GM04504 (cell line): Measurements from ENCODE around the gene LY86.

Experiments
- DNase-seq: peaks from one replicate; pipeline ENCODE4 v3.0.0-alpha.2; 2012; ENCODE audit warnings: low read depth

The LY86 gene

DNA sequence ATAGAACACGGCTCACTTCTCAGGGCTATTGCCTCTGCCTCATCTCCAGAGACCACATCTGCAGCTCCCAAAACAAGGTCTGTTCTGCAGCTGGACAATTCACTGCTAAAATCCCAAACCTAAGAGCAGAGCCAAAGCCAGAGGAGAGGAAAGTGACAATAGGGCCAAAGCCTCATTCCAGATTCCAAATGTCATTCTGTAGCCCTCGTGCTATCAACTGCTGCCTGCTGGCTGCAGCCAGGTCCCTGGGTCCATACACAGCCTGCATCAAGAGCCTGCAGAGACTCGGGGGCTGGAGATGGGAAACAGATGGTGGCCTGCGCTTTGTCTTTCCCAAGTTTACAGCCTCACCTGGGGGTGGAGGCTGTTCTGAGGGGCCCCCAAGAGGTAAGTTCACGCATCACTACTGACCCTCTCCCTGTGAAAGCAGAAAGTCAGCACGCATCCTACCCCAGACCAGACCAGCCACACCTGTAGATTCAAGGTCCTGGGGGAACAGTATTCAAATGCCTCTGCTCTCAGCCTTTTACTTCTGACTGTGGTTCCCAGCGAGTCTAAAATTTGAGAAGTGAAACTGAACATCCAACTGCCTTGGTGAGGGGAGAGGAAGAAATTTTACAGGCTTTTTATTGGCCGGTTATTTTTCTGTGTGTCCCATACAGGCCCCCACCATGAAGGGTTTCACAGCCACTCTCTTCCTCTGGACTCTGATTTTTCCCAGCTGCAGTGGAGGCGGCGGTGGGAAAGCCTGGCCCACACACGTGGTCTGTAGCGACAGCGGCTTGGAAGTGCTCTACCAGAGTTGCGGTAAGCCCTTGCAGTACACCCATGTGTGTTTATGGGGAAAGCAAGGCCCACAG lies at the start of gene LY86:
Gene LY86 (plus strand): TSS at position 657 of the 860 bp plus-strand sequence. CDS start 15 bp downstream, at position 672.
- no peak for DNase-seq

DNA sequence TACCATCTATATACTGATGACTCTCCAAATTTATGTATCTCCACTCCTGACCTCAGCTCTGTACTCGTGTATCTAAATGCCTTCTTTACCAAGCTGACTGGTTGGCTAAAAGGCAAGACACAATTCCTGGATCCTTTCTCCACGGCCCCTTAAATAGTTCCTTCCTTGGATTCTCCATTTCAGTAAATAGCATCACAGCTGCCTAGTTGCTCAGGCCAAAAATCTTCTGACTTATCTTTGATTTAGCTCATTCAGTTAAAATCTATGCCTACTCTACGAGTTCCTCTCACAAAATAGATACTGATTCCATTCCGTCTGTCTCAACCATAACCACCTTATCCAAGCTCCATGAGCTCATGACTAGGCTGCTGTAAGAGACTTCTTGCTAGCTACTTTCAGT lies 49.5 kb upstream of the LY86 start:
- DNase-seq = no peak

DNA sequence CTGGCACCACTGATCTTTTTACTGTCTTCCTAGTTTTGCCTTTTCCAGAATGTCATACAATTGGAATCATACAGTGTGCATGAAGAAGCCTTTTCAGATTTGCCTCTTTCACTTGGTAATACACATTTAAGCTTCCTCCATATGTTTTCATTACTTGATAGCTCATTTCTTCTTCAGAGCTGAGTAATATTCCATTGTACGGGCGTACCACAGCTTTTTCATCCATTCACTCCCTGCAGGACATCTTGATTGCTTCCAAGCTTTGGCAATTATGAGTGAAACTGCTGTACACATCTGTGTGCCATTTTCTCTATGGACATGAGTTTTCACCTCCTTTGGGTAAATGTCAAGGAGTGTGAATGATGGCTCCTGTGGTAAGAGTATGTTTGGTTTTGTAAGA lies 46.2 kb upstream of the LY86 start:
- no peak for DNase-seq

DNA sequence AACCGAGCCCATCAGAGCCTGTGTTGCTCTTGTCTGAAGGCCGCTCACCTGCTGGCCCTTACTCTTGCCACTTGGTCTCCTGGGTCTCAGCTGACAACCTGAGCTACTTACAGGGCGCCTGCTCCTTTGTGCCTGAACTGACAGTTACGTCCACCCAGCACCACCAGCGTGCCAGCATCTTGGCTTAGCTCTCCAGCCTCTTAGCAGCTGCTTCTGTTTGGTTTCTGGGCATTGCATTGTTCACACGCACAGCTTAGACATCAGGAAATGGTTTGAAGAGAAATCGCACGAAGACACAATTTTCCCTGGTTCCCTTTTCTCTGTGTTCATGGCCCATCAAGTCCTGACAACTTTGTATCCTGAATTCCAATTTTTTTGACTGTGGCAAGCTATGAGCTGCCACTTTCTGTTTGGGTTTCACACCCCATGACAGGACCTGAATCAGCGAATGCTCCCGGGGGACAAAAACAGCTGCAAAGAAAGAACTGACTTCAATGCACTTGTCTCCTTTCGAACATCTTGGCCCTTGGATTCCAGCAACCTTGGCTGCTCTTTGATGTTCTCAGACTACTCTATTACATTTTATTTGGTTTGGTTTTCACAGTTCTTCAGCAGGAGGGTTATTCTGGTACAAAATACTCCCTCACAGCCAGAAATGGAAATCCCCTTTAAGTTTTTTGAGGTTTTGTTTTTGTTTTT lies 45.2 kb upstream of the LY86 start:
- DNase-seq = no peak

- no peak for DNase-seq
These were observed 42.8 kb upstream of the LY86 start for GRCh38 chr6:6545616-6546317.

GRCh38 chr6:6546318-6547109 lies 42.0 kb upstream of the LY86 start:
- no peak for DNase-seq

- DNase-seq = peak; percentile 44
These were observed 41.2 kb upstream of the LY86 start for GRCh38 chr6:6547110-6547879.

- no peak for DNase-seq
These were observed 32.3 kb upstream of the LY86 start for GRCh38 chr6:6556161-6556737.

GRCh38 chr6:6556738-6557503 lies 31.6 kb upstream of the LY86 start:
- no peak for DNase-seq

- no peak for DNase-seq
These were observed 31.0 kb upstream of the LY86 start for GRCh38 chr6:6557504-6557839.

DNA sequence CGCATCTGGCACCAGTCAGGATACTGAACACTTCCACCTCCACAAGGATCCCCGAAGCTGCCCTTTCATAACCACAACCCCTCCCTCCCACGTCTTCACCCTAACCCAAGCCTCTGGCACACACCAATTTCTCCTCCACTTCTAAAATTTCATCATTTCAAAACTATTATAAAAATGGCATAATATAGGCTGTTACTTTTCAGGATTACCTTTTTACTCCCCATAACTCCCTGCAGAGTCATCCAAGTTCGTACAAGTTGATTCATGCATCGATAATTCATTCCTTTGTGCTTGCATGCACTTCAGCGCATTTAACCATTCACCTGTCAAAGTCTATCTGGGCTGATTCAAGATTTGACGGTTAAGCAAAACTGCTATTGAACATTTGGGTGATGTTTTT lies 30.6 kb upstream of the LY86 start:
- DNase-seq = no peak

GRCh38 chr6:6559994-6560570 lies 28.4 kb upstream of the LY86 start:
- DNase-seq = no peak

DNA sequence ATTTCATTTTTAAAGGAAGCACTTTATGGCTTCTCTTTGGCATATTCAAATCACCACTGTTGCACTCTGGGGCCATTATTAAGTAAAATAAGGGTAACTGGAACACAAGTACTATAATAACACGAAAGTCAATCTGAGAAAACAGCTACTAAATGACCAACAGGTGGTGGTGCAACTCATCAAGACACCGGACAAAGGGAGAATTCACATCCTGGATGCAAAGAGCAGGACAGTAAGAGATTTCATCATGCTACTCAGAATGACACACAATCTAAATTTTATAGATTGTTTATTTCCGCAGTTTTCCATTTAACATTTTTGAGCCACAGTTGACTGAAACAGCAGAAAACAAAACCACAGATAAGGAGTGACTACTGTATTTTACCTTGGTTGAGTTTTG lies 27.6 kb upstream of the LY86 start:
- DNase-seq = no peak

DNA sequence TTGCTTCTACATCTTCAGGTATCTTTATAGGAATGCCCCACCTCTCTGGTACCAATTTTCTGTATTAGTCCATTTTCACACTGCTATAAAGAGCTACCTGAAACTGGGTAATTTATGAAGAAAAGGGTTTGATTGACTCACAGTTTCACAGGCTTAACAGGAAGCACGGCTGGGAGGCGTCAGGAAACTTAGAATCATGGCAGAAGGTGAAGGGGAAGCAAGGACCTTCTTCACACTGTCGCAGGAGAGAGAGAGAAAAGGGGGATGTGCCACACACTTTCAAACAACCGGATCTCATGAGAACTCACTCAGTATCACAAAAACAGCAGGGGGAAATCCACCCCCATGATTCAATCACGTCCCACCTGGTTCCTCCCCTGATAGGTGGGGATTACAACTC lies 24.4 kb upstream of the LY86 start:
- no peak for DNase-seq

- no peak for DNase-seq
These were observed 23.5 kb upstream of the LY86 start for GRCh38 chr6:6565069-6565468.

GRCh38 chr6:6565488-6565887 lies 23.0 kb upstream of the LY86 start:
- no peak for DNase-seq

GRCh38 chr6:6566766-6567165 lies 21.8 kb upstream of the LY86 start:
- no peak for DNase-seq

DNA sequence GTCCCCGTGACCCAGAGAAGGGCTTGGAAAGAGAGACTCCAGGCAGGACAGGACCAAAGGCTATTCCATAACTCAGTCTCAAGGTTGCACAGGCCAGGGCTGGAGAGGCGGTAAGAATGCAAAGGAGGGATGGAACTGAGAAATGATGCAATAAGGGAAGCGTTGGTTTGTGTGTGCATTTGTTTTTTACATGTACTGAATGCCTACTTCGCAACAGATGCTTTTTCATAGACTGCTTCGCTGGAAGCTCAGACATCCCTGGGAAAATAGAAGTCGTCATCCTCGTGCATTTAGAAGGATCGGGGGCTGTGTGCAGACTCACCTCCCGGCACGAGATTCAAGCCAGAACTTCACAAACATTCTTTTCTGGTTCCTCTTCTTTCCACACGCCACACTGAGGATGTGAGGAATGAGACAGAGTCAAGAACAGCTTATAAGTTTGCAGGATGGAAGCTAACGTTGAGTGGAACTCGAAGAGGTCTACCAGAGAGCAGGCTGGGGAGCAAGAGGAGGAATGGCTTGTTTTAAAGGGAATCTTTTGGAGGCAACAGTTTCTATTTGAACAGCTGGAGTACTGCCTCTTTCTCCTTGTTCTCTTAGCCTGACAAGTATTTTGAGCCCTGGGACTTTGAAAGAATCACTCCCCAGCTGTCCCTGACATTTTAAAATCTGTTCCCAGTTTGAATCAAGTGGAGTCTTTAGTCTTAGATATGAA lies 19.3 kb upstream of the LY86 start:
- DNase-seq = no peak

GRCh38 chr6:6569811-6570164 lies 18.7 kb upstream of the LY86 start:
- no peak for DNase-seq
